CD4-positive, CD25-positive, alpha-beta regulatory T cell (primary cell): ENCODE data around the gene TULP4. TPM values are rescaled to one million over a fixed set of nuclear protein-coding genes. Genes with fewer than 3 reads are reported as not detected.
A peak's percentile ranks its signal among the peaks of the same experiment; 100 is the strongest.
"Not testable (repeated sequence)": the region's sequence is repeated elsewhere in the genome, so short reads cannot be mapped to it uniquely, and the experiment has no call there.

Experiments
- ATAC-seq, 2 donors: fragments of 150-1000 bp; cut with Tn5 transposase; one replicate each; pipeline ENCODE4 v1.10.0; 2021; ENCODE audit warnings: low read depth in 2 of 2, moderate number of reproducible peaks in 2 of 2, moderate library complexity in 1 of 2
- DNase-seq, 3 donors: peaks; one replicate each; pipeline versions ENCODE4 v3.0.0 to v3.0.0-alpha.2; 2012 to 2022; ENCODE audit warnings: mixed read lengths in 1 of 3
- H3K27ac ChIP-seq: one replicate; pipeline ENCODE4 v1.7.0; 2013; ENCODE audit warnings: mild to moderate bottlenecking, low read length; ENCODE audit not compliant: insufficient read depth, poor library complexity, severe bottlenecking
- H3K27me3 ChIP-seq: one replicate; pipeline ENCODE4 v1.7.0; 2013; ENCODE audit warnings: low read length; ENCODE audit not compliant: control insufficient read depth, insufficient read depth
- H3K36me3 ChIP-seq: one replicate; pipeline ENCODE4 v1.7.0; 2013; ENCODE audit warnings: mild to moderate bottlenecking, low read length, moderate library complexity; ENCODE audit not compliant: control insufficient read depth, insufficient read depth
- H3K4me1 ChIP-seq: 2 replicates; pipeline ENCODE4 v1.7.0; 2013; ENCODE audit warnings: mild to moderate bottlenecking, low read length; ENCODE audit not compliant: insufficient read depth, control insufficient read depth, poor library complexity, severe bottlenecking
- H3K4me3 ChIP-seq: one replicate; pipeline ENCODE4 v1.7.0; 2013; ENCODE audit warnings: low read depth, mild to moderate bottlenecking, low read length, moderate library complexity
- H3K9me3 ChIP-seq, 2 experiments: 1 replicate in 1 of 2; 2 replicates in 1 of 2; pipeline ENCODE4 v1.7.0; 2013; ENCODE audit warnings: low read length in 2 of 2, mild to moderate bottlenecking in 1 of 2, moderate library complexity in 1 of 2; ENCODE audit not compliant: control insufficient read depth in 2 of 2
- H3K27ac Mint-ChIP-seq, 3 donors: one replicate each; pipeline ENCODE4 v1.8.0; 2020 to 2022; ENCODE audit warnings: mild to moderate bottlenecking in 3 of 3, mixed read lengths in 3 of 3, moderate library complexity in 2 of 3
- H3K27me3 Mint-ChIP-seq: one replicate; pipeline ENCODE4 v1.8.0; 2022; ENCODE audit warnings: mild to moderate bottlenecking, mixed read lengths
- H3K36me3 Mint-ChIP-seq: one replicate; pipeline ENCODE4 v1.8.0; 2020; ENCODE audit warnings: mixed read lengths
- H3K4me1 Mint-ChIP-seq, 4 donors: one replicate each; pipeline ENCODE4 v1.8.0; 2020 to 2022; ENCODE audit warnings: mixed read lengths in 4 of 4, mild to moderate bottlenecking in 1 of 4
- H3K4me3 Mint-ChIP-seq, 4 donors: one replicate each; pipeline ENCODE4 v1.8.0; 2020 to 2022; ENCODE audit warnings: mild to moderate bottlenecking in 4 of 4, mixed read lengths in 4 of 4, moderate library complexity in 3 of 4
- H3K9me3 Mint-ChIP-seq, 7 donors: one replicate each; pipeline ENCODE4 v1.8.0; 2020 to 2022; ENCODE audit warnings: mixed read lengths in 7 of 7, mild to moderate bottlenecking in 3 of 7, moderate library complexity in 2 of 7
- polyA plus RNA-seq, 4 donors: library from polyadenylated mRNA; unstranded; fragments of 300-500 nt; fragmentation: Illumina TruSeq; gene quantifications; one replicate each; pipeline ENCODE4 v1.2.3, GENCODE V29; 2021
- total RNA-seq: library from RNA; stranded (reverse); gene quantifications from one replicate; pipeline ENCODE4 v1.2.3, GENCODE V29; 2022

Gene TULP4
- total and polyA plus RNA-seq, 5 donors from 2014 or later = 43.3 to 158 (median 56.0) TPM

GRCh38 chr6:158384671-158385110 lies 72.4 kb downstream of the TULP4 start:
- no peaks in the 10 kb centered on the region for H3K27me3 ChIP-seq
- H3K4me1 ChIP-seq = peaks cover 7% of the 10 kb centered on the region
- H3K9me3 Mint-ChIP-seq = no peaks in the 10 kb centered on the region
- H3K27ac ChIP-seq = no peak overlapping the region
- no peak for ATAC-seq
- no peaks in the 10 kb centered on the region for H3K36me3 Mint-ChIP-seq
- H3K4me3 ChIP-seq = no peak overlapping the region
- H3K4me3 Mint-ChIP-seq = no peak overlapping the region
- H3K9me3 ChIP-seq = no peaks in the 10 kb centered on the region
- H3K27me3 Mint-ChIP-seq = no peaks in the 10 kb centered on the region
- H3K36me3 ChIP-seq = no peaks in the 10 kb centered on the region
- H3K27ac Mint-ChIP-seq = peak overlapping the region in 2 of 3 donors; percentile 66 to 68
- peaks cover 27 to 51% (median 40%) of the 10 kb centered on the region in 4 donors for H3K4me1 Mint-ChIP-seq
- no peak for DNase-seq

DNA sequence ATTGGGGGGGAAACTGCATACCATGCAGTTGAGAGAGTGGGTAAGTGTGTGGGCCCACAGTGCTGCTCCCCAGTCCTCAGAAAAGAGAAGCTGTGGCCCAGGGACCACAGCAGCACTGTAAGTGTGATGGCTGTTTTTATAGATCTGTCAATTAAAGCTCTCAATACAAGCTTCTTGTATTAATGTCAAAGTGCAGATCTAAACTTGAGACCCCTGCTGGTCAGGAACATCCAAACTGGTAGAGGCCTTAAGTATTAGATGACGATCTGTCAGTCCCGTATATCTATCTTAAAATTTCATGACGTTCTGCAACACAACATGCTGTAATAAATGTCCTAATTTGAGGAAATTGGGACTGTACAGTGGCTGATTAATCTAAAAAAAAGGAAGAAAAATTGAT lies 74.8 kb downstream of the TULP4 start:
- H3K9me3 Mint-ChIP-seq = peaks cover 0 to 6% (median 0%) of the 10 kb centered on the region in 7 donors
- no peak overlapping the region for H3K4me3 Mint-ChIP-seq
- no peaks in the 10 kb centered on the region for H3K27me3 Mint-ChIP-seq
- Histone ChIP-seq H3K27ac (no peak overlapping the region), H3K4me1 (peaks cover 7% of the 10 kb centered on the region), H3K4me3 (no peak overlapping the region), H3K9me3 (peaks cover 0 to 3% of the 10 kb centered on the region in 2 experiments), H3K36me3 (no peaks in the 10 kb centered on the region), H3K27me3 (no peaks in the 10 kb centered on the region)
- no peaks in the 10 kb centered on the region for H3K36me3 Mint-ChIP-seq
- peaks cover 22 to 36% (median 32%) of the 10 kb centered on the region in 4 donors for H3K4me1 Mint-ChIP-seq
- DNase-seq (peak in 2 of 3 donors; percentile 26 to 63), ATAC-seq (peak; percentile 31 to 42)
- no peak overlapping the region for H3K27ac Mint-ChIP-seq

DNA sequence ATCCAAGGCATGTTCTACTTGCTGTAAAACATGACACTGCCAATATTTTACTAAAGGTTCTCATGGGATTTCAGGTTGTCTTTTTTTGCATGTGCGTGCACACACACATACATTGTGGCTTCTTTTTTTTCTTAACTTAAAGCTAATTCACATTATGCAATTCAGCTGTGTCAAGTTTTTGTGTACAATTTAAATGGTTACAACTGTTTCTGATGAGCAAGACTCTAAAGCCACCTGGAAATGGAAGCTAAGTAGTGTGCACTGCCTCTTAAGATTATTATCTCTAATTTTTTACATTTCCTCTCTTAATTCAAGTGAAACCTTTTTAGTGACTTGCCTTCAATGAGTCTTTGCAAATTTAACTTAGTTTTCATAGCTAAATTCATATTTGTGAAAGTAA lies 75.3 kb downstream of the TULP4 start:
- Histone ChIP-seq H3K4me1 (peaks cover 7% of the 10 kb centered on the region), H3K4me3 (no peak overlapping the region), H3K36me3 (no peaks in the 10 kb centered on the region), H3K9me3 (peaks cover 0 to 5% of the 10 kb centered on the region in 2 experiments), H3K27me3 (no peaks in the 10 kb centered on the region), H3K27ac (no peak overlapping the region)
- H3K4me3 Mint-ChIP-seq = no peak overlapping the region
- no peaks in the 10 kb centered on the region for H3K36me3 Mint-ChIP-seq
- no peaks in the 10 kb centered on the region for H3K27me3 Mint-ChIP-seq
- no peak overlapping the region for H3K27ac Mint-ChIP-seq
- peaks cover 17 to 31% (median 28%) of the 10 kb centered on the region in 4 donors for H3K4me1 Mint-ChIP-seq
- ATAC-seq = no peak
- H3K9me3 Mint-ChIP-seq = peaks cover 0 to 6% (median 0%) of the 10 kb centered on the region in 7 donors
- peak in 1 of 3 donors; percentile 26 for DNase-seq

- Mint-ChIP-seq H3K9me3 (peaks cover 0 to 6% (median 0%) of the 10 kb centered on the region in 7 donors), H3K27me3 (no peaks in the 10 kb centered on the region), H3K27ac (no peak overlapping the region), H3K4me1 (peaks cover 17 to 30% (median 22%) of the 10 kb centered on the region in 4 donors), H3K4me3 (no peak overlapping the region), H3K36me3 (peaks cover 5% of the 10 kb centered on the region)
- H3K4me3 ChIP-seq = no peak overlapping the region
- DNase-seq (no peak), ATAC-seq (no peak)
- H3K27me3 ChIP-seq = no peaks in the 10 kb centered on the region
- H3K27ac ChIP-seq = no peak overlapping the region
- peaks cover 7% of the 10 kb centered on the region for H3K4me1 ChIP-seq
- H3K36me3 ChIP-seq = no peaks in the 10 kb centered on the region
- peaks cover 0 to 5% of the 10 kb centered on the region in 2 experiments for H3K9me3 ChIP-seq
These were observed 76.5 kb downstream of the TULP4 start for GRCh38 chr6:158388727-158389126.

- Mint-ChIP-seq H3K9me3 (peaks cover 0 to 6% (median 0%) of the 10 kb centered on the region in 7 donors), H3K27ac (no peak overlapping the region), H3K27me3 (no peaks in the 10 kb centered on the region), H3K36me3 (peaks cover 10% of the 10 kb centered on the region), H3K4me3 (no peak overlapping the region), H3K4me1 (peaks cover 21 to 33% (median 24%) of the 10 kb centered on the region in 4 donors)
- DNase-seq = no peak
- peaks cover 0 to 5% of the 10 kb centered on the region in 2 experiments for H3K9me3 ChIP-seq
- no peaks in the 10 kb centered on the region for H3K36me3 ChIP-seq
- no peaks in the 10 kb centered on the region for H3K27me3 ChIP-seq
- ATAC-seq = no peak
- H3K4me3 ChIP-seq = no peak overlapping the region
- H3K27ac ChIP-seq = no peak overlapping the region
- peaks cover 7% of the 10 kb centered on the region for H3K4me1 ChIP-seq
These were observed 77.1 kb downstream of the TULP4 start for GRCh38 chr6:158389193-158389919.

DNA sequence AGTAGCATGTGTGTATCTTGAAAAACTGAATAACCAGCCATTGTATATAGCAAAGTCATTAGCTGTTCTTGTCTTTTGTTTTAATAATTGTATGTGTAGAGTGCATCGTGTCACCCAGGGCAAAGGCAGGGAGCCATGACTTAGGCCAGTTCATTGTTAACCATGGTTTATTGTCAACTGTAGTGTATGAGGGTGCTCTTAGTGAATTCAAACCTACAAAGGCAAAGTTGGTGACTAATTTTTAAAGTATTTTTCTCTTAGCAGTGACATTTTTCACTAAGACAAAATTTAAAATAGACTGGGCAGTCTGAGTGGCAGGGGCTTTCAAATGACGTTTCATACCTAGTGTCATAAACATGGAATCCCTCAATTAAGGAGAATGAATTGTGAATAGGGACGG lies 79.0 kb downstream of the TULP4 start:
- H3K9me3 ChIP-seq = peaks cover 0 to 5% of the 10 kb centered on the region in 2 experiments
- no peak overlapping the region for H3K4me3 ChIP-seq
- peaks cover 21 to 37% (median 27%) of the 10 kb centered on the region in 4 donors for H3K4me1 Mint-ChIP-seq
- H3K4me1 ChIP-seq = peaks cover 7% of the 10 kb centered on the region
- no peak overlapping the region for H3K27ac Mint-ChIP-seq
- H3K36me3 ChIP-seq = no peaks in the 10 kb centered on the region
- DNase-seq = no peak
- H3K27me3 Mint-ChIP-seq = no peaks in the 10 kb centered on the region
- no peak for ATAC-seq
- H3K9me3 Mint-ChIP-seq = peaks cover 0 to 6% (median 0%) of the 10 kb centered on the region in 7 donors
- H3K4me3 Mint-ChIP-seq = no peak overlapping the region
- H3K27ac ChIP-seq = no peak overlapping the region
- no peaks in the 10 kb centered on the region for H3K27me3 ChIP-seq
- H3K36me3 Mint-ChIP-seq = peaks cover 14% of the 10 kb centered on the region

DNA sequence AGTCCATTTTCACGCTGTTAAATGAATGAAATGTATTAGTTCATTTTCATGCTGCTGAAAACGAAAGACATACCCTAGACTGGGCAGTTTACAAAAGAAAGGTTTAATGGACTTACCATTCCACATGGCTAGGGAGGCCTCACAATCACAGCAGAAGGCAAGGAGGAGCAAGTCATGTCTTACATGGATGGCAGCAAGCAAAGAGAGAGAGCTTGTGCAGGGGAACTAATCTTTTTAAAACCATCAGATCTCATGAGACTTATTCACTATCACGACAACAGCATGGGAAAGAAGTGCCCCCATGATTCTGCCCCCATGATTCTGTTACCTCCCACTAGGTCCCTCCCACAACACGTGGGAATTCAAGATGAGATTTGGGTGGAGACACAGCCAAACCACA lies 79.7 kb downstream of the TULP4 start:
- H3K36me3 ChIP-seq, H3K27ac Mint-ChIP-seq: not testable (repeated sequence)

More for the DNA sequence above, 79.7 kb downstream of the TULP4 start:
- not testable (repeated sequence) for H3K4me3 Mint-ChIP-seq, ATAC-seq, H3K27ac ChIP-seq, H3K27me3 Mint-ChIP-seq, H3K4me3 ChIP-seq, H3K9me3 Mint-ChIP-seq, H3K4me1 ChIP-seq, H3K9me3 ChIP-seq, H3K27me3 ChIP-seq, DNase-seq
- Mint-ChIP-seq H3K4me1 (peaks cover 20 to 37% (median 24%) of the 10 kb centered on the region in 4 donors), H3K36me3 (peaks cover 14% of the 10 kb centered on the region)
